HG02623 (cell line): ENCODE results near the gene PCARE.

Source experiments
- ATAC-seq: cut with Tn5 transposase; IDR thresholded peaks from one replicate; pipeline ENCODE4 v1.9.1; 2021; ENCODE audit warnings: moderate library complexity; ENCODE audit not compliant: unreplicated experiment

The PCARE gene

GRCh38 chr2:29040552-29040951 lies 33.8 kb downstream of the PCARE start:
- no peak for ATAC-seq

GRCh38 chr2:29039718-29040480 lies 34.4 kb downstream of the PCARE start:
- ATAC-seq: no peak

GRCh38 chr2:29035016-29035745 lies 39.1 kb downstream of the PCARE start:
- ATAC-seq: no peak

- no peak for ATAC-seq
Observed at GRCh38 chr2:29033656-29034055, 40.7 kb downstream of the PCARE start.

GRCh38 chr2:29033172-29033571 lies 41.2 kb downstream of the PCARE start:
- no peak for ATAC-seq

- no peak for ATAC-seq
Observed at GRCh38 chr2:29032189-29032588, 42.1 kb downstream of the PCARE start.

- no peak for ATAC-seq
Observed at GRCh38 chr2:29031046-29031445, 43.3 kb downstream of the PCARE start.

- ATAC-seq: no peak
Observed at GRCh38 chr2:29025711-29026110, 48.6 kb downstream of the PCARE start.

GRCh38 chr2:29024882-29025430 lies 49.4 kb downstream of the PCARE start:
- ATAC-seq: no peak

GRCh38 chr2:29023188-29023587 lies 51.1 kb downstream of the PCARE start:
- no peak for ATAC-seq

GRCh38 chr2:29022679-29023078 lies 51.6 kb downstream of the PCARE start:
- ATAC-seq: no peak

GRCh38 chr2:29021886-29022285 lies 52.4 kb downstream of the PCARE start:
- no peak for ATAC-seq

GRCh38 chr2:29017716-29018435 lies 56.4 kb downstream of the PCARE start:
- no peak for ATAC-seq

GRCh38 chr2:29016504-29016903 lies 57.8 kb downstream of the PCARE start:
- no peak for ATAC-seq

- ATAC-seq: no peak
Observed at GRCh38 chr2:29015701-29016470, 58.4 kb downstream of the PCARE start.

- ATAC-seq: no peak
Observed at GRCh38 chr2:29014811-29015421, 59.4 kb downstream of the PCARE start.

- no peak for ATAC-seq
Observed at GRCh38 chr2:29014331-29014730, 60.0 kb downstream of the PCARE start.

GRCh38 chr2:29013057-29013780 lies 61.1 kb downstream of the PCARE start:
- no peak for ATAC-seq

- ATAC-seq: no peak
Observed at GRCh38 chr2:29012211-29012681, 62.1 kb downstream of the PCARE start.
